ENCODE data around the gene NXN. TPM values are rescaled to one million over a fixed set of nuclear protein-coding genes. Genes with fewer than 3 reads are reported as not detected.

Gene NXN
- total RNA-seq, result 67.3 TPM

- H3K36me3 ChIP-seq, result no peaks in the 10 kb centered on the region
- peaks cover 5% of the 10 kb centered on the region for H3K27me3 ChIP-seq
- H3K4me1 ChIP-seq, result peaks cover 10 to 11% of the 10 kb centered on the region in 2 donors
- H3K27ac ChIP-seq, result peak within 1 kb of the TSS; percentile 70 to 77
- peak within 1 kb of the TSS; percentile 58 to 82 for H3K4me3 ChIP-seq
- peak in 2 of 3 experiments; percentile 11 to 17 for TF ChIP-seq CTCF (IDR thresholded peaks at IDR 0.05)
- H3K9me3 ChIP-seq, result no peaks in the 10 kb centered on the region
- peak in 1 of 2 donors; percentile 87 for DNase-seq (ENCODE audit: low spot score in 2 of 2)
- intact Hi-C loops (cut with DNase I), result loop anchor here (2.0 to 5.0 kb wide), 2 partner anchors 97 to 569 kb away; a partner anchor contains a TSS
Measured at GRCh38 chr17:979539-980405, at the start of gene NXN. Gene NXN (minus strand): TSS chr17:979776.

GRCh38 chr17:1027044-1027443 is 47.5 kb upstream of the NXN start:
- H3K36me3 ChIP-seq, result peaks cover 3 to 17% of the 10 kb centered on the region in 2 donors
- TF ChIP-seq CTCF (IDR thresholded peaks at IDR 0.05), result no peak
- intact Hi-C loops (cut with DNase I), result no loop called here
- H3K9me3 ChIP-seq, result no peaks in the 10 kb centered on the region
- no peak for DNase-seq (ENCODE audit: low spot score in 2 of 2)
- H3K27me3 ChIP-seq, result no peaks in the 10 kb centered on the region
- peak overlapping the region in 1 of 2 donors; percentile 52 for H3K27ac ChIP-seq
- peaks cover 17 to 58% of the 10 kb centered on the region in 2 donors for H3K4me1 ChIP-seq
- no peak overlapping the region for H3K4me3 ChIP-seq

- H3K9me3 ChIP-seq, result no peaks in the 10 kb centered on the region
- no peak for TF ChIP-seq CTCF (IDR thresholded peaks at IDR 0.05)
- peaks cover 3 to 17% of the 10 kb centered on the region in 2 donors for H3K36me3 ChIP-seq
- H3K27ac ChIP-seq, result peak overlapping the region in 1 of 2 donors; percentile 52
- no peak overlapping the region for H3K4me3 ChIP-seq
- no peaks in the 10 kb centered on the region for H3K27me3 ChIP-seq
- peaks cover 15 to 60% of the 10 kb centered on the region in 2 donors for H3K4me1 ChIP-seq
- intact Hi-C loops (cut with DNase I), result no loop called here
- no peak for DNase-seq (ENCODE audit: low spot score in 2 of 2)
Measured at GRCh38 chr17:1026599-1026975, 47.0 kb upstream of the NXN start.

- no peaks in the 10 kb centered on the region for H3K9me3 ChIP-seq
- DNase-seq (ENCODE audit: low spot score in 2 of 2), result no peak
- peaks cover 15 to 60% of the 10 kb centered on the region in 2 donors for H3K4me1 ChIP-seq
- intact Hi-C loops (cut with DNase I), result no loop called here
- peaks cover 3 to 17% of the 10 kb centered on the region in 2 donors for H3K36me3 ChIP-seq
- H3K4me3 ChIP-seq, result no peak overlapping the region
- peak overlapping the region in 1 of 2 donors; percentile 52 for H3K27ac ChIP-seq
- no peak for TF ChIP-seq CTCF (IDR thresholded peaks at IDR 0.05)
- no peaks in the 10 kb centered on the region for H3K27me3 ChIP-seq
Measured at GRCh38 chr17:1025733-1026598, 46.4 kb upstream of the NXN start.

GRCh38 chr17:1024076-1024475 is 44.5 kb upstream of the NXN start:
- no peak overlapping the region for H3K4me3 ChIP-seq
- H3K9me3 ChIP-seq, result no peaks in the 10 kb centered on the region
- no peak overlapping the region for H3K27ac ChIP-seq
- H3K27me3 ChIP-seq, result no peaks in the 10 kb centered on the region
- H3K36me3 ChIP-seq, result peaks cover 3 to 17% of the 10 kb centered on the region in 2 donors
- intact Hi-C loops (cut with DNase I), result no loop called here
- TF ChIP-seq CTCF (IDR thresholded peaks at IDR 0.05), result no peak
- DNase-seq (ENCODE audit: low spot score in 2 of 2), result no peak
- H3K4me1 ChIP-seq, result peaks cover 20 to 58% of the 10 kb centered on the region in 2 donors

All from ascending aorta (tissue), 2 donors.